GM18499 (cell line): ENCODE data around the gene EFNB1.

Experiments used
- ATAC-seq: cut with Tn5 transposase; IDR thresholded peaks from one replicate; pipeline ENCODE4 v1.9.1; 2021; ENCODE audit warnings: moderate number of reproducible peaks; ENCODE audit not compliant: insufficient read depth, unreplicated experiment

The EFNB1 gene

GRCh38 chrX:68876731-68877130 lies 47.9 kb downstream of the EFNB1 start:
- ATAC-seq = no peak

GRCh38 chrX:68877606-68878005 lies 48.8 kb downstream of the EFNB1 start:
- no peak for ATAC-seq

- ATAC-seq = no peak
Measured at GRCh38 chrX:68878977-68879645, 50.3 kb downstream of the EFNB1 start.

GRCh38 chrX:68880846-68881552 lies 52.2 kb downstream of the EFNB1 start:
- ATAC-seq = no peak

GRCh38 chrX:68881911-68882310 lies 53.1 kb downstream of the EFNB1 start:
- no peak for ATAC-seq

- ATAC-seq = no peak
Measured at GRCh38 chrX:68883800-68884199, 55.0 kb downstream of the EFNB1 start.

GRCh38 chrX:68889249-68889648 lies 60.4 kb downstream of the EFNB1 start:
- ATAC-seq = no peak
